Activated CD4-positive, alpha-beta T cell treated with anti-CD3 and anti-CD28 coated beads, Interleukin-10, Interleukin-2, amounts not matched to agents 100 ng/mL and 50 ng/mL, durations not matched to agents 16 hours and 8 hours (primary cell): ENCODE results near the gene FTCD.
"Not testable (repeated sequence)": the region's sequence is repeated elsewhere in the genome, so short reads cannot be mapped to it uniquely, and the experiment has no call there.

Source experiments
- DNase-seq: peaks from one replicate; pipeline ENCODE4 v3.0.0-alpha.2; 2020

Gene FTCD

DNA sequence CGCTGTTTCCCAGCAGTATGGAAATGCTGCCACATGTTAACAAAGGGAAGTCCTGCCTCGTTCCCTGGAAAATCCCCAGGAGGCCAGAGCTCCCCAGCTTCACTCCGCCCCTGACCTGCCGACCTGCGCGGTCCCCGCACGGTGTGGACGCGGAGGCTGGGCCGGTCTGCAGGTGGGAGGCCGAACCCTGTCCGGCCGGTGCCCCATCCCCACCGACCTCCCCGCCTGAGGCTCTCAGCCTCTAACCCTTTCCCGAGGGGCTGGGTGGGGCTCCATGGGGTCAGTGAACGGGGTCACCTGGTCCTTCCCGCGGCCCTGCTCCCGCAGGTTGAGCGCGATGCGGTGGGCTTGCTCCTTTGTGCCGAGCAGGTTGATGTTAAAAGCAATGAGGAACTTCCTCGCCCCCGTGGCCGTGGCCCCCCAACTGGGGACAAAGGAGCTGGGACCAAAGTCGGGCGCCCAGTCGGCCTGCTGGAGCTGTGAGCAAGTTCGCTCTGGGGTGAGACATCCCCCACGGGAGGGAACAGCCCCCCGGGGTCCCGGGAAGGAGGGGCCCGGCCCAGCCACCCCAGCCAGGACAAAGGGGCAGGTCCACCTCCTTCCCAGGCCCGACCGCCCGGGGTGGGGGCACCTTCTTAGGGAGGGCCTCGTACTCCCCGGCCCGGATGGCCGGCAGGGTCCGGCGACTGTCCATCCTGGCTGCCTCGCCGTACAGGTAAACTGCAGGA is 4.0 kb downstream of the FTCD start:
- DNase-seq: no peak

DNA sequence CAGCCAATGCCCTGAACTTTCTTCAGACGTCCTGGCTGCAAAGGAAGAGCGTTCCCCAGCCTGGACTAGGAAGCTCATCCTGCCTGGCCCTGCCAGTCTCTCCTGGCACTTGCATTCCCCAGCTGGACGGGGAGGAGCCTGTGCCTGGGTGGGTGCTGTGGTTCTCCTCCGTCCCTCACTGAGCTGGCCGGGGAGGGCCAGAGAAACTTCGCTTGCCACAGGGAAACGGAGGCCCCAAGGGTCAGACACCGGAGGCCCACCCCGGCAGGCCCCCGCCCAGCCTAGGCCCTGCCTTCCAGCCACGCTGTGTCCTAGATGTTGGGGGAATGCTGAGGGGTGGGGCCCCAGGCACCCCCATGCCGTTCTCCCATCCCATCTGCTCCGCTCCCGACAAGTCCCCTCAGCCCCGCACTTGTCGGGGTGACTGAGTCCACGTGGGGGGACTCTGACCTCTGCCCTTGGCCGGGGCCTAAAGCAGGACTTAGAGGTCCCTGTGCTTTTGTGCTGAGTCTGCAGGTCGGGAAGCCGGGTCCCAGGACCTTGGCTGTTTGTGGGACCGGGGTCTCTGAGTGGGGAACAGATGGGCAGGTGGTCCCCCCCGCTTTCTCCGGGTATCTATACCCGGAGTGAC is 4.8 kb downstream of the FTCD start:
- no peak for DNase-seq

GRCh38 chr21:46150073-46150472 is 5.3 kb downstream of the FTCD start:
- DNase-seq: no peak

GRCh38 chr21:46149205-46149901 is 6.0 kb downstream of the FTCD start:
- DNase-seq: no peak

DNA sequence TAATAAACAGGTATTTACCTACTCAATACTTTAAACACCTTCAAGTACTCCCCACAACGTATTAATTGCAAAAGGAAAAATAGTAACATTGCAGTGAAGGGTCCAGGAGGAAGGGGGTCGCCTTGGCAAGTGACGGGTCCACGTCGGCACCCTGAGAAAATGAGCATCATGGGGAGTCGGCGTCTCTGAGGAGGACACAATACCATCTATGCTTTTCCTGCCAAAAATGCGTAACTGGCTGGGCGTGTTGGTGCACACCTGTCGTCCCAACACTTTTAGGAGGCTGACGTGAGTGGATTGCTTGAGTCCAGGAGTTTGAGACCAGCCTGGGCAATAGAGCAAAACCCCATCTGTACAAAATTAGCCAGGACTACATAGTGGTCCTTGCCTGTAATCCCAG is 7.3 kb downstream of the FTCD start:
- DNase-seq: no peak

DNA sequence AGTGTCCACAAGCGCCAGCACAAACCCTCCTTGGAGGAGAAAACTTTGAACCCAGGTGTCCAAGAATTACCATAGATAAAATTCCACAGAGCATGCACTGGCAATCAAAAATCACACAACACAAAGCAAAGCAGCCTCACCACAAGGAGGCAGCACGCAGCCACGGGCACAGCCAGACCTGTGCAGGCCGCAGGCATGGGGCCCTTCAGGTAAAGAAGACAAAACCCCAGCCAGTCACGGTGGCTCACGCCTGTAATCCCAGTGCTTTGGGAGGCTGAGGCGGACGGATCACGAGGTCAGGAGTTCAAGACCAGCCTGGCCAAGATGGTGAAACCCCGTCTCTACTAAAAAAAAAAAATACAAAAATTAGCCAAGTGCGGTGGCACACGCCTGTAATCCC is 8.0 kb downstream of the FTCD start:
- peak; percentile 52 for DNase-seq

DNA sequence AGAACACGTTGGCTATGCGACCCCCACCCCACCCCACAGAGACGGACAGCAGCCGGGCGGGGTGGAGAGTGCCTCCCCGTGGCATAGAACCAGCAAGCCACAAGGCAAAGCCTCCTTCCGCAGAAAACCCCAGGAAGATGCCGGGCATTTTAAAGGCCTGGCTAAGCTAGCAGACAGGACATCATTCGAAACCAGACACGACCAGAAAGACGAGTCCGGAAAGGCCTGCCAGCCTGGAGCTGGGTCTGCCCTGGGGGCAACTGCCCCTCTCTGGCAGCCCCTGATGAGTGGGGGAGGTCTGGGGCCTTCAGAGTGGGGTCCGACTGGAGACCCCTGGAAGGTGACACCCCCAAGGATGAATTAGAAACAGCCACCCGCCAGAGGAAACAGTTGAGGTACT is 8.5 kb downstream of the FTCD start:
- no peak for DNase-seq

DNA sequence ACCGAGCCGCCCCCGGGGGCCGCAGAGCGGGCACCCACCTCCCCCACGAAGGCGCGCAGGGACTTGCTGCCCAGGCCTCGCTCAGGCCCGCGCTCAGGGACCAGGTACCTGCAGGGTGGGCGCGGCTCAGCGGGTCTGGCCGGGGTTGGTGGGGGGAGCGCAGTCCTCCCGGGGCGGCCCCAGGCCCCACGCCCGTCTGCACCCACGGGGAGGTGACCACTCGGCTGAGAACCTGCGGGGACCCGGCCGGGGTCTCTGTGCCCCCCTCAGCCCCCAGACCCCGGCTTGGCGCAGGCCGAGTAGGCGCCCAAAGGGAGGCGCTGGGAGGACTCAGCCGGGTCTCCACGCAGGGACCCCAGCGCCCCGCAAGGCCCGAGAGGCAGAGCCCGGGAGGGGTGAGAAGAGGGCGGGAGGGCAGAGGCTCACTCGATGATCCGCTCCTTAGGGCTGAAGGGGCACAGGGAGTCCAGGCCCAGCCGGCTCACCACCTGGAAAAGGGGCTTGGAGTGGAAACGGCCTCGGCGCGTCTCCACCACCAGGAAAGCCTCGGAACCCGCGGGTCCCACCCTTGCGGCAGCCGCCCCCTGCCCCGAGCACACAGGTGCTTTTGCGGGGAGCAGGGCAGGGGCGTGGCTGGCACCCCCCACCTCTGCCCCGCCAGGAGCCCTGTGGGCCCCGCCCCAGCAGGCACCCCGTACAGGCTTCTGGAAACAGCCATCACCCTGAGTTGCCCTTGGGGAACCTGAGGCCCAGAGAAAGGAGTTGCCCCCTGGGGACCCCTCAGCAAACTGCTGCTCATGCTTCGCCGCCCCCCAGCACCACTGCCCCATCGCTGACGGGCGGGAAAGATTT is 9.3 kb downstream of the FTCD start:
- DNase-seq: no peak

GRCh38 chr21:46145159-46145839 is 10.1 kb downstream of the FTCD start:
- DNase-seq: no peak

DNA sequence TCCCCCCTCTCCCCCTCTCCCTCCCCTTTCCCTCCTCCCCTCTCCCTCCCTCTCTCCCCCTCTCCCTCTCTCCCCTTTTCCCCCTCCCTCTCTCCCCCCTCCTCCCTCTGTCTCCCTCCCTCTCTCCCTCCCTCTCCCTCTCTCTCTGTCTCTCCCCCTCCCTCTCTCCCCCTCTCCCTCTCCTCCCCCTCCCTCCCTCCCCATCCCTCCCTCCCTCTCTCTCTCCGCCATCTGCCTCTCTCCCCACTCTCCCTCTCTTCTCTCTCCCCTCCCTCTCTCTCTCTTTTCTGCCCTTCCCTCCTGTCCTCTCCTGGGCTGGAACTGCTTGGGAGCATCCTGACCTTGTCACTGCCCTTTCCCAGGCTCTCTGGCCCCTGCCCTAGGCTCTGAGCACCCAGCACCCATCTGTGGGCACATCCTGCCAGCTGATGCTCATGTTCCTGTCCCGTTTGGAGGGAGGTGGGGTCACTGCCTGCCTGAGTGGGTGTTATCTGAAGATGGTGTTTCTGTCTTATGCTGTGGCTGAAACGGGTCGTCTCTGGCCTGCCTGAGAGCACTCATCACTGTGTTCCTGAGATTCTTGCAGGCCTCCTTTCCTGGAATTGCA is 10.8 kb downstream of the FTCD start:
- no peak for DNase-seq

GRCh38 chr21:46142582-46143473 is 12.6 kb downstream of the FTCD start:
- DNase-seq: peak; percentile 13

GRCh38 chr21:46141767-46142581 is 13.4 kb downstream of the FTCD start:
- no peak for DNase-seq

GRCh38 chr21:46140352-46141003 is 14.9 kb downstream of the FTCD start:
- not testable (repeated sequence) for DNase-seq

DNA sequence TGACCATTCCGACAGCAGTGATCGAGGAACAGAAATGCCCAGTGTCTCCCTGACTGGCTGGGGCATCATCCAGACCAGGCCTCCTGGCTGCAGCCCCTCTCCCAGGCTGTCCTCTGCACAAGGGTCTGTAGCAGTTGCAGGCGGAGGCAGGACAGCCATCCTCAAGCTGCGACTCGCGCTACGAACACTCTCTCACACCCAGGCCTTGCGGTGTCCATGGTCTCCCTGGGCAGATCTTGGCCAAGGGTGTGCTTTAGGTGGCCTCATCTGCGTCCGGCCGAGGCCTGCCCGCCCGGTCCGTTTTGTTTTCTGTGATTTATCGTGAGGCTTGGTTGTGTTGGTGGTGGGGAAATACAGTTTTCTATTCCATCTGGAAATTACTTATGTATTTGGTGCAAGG is 15.7 kb downstream of the FTCD start:
- DNase-seq: no peak

- DNase-seq: no peak
These were observed 16.9 kb downstream of the FTCD start for GRCh38 chr21:46138383-46138970.

DNA sequence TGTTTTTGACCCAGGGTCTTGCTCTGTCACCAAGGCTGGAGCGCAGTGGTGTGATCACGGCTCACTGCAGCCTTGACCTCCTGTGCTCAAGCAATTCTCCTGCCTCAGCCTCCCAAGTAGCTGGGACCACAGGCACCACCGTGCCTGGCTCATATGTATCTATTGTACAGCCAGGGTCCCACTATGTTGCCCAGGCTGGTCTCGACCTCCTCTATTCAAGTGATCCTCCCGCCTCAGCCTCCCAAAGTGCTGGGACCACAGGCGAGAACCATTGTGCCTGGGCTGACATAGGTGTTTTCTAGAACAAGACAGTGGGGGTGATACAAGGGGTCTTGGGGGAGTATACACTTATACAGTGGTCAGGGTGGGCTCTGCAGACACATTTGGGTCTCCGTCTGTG is 17.5 kb downstream of the FTCD start:
- no peak for DNase-seq

DNA sequence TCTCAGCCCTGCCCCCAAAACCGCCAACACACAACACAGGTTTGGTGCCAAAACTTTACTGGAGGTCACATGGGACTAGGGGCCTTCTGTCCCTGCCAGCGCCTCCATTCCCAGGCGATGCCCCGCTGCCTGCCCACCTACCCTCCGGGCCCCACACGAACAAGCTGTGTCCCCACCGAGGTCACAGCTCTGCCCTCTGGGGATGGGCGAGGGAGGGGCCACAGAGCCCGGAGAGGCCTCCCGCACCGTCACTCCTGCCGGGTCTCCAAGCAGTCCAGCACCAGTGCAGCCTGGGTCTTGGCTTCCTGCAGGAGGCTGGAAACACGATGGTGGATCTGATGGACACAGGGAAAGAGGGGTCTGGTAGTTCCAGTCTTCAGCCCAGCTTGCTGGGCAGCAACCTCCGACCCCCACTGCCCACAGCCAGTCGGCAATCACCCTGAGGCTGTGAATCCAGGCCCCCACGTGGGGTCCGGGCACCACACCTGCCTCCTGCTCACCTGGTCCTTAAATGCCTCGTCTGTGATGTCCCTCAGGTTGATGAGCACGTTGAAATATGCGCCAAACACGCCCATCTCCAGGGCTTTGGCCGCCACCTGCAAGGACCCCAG is 18.5 kb downstream of the FTCD start:
- no peak for DNase-seq

GRCh38 chr21:46135782-46136395 is 19.5 kb downstream of the FTCD start:
- DNase-seq: no peak
